HEK293 (cell line): ENCODE data around the gene NSFL1C.

ENCODE experiments used
- ATF2 ChIP-seq: fragments of 450-650 bp; formaldehyde crosslinking; IDR thresholded peaks from 2 replicates; pipeline ENCODE4 v1.5.1; 2016; ENCODE audit warnings: missing biosample characterization, missing genetic modification characterization, low read depth
- BCL6B ChIP-seq: fragments of 450-650 bp; formaldehyde crosslinking; IDR thresholded peaks from 2 replicates; pipeline ENCODE4 v1.5.1; 2017; ENCODE audit warnings: missing biosample characterization, missing genetic modification characterization
- ELK4 ChIP-seq: IDR thresholded peaks from 2 replicates; pipeline ENCODE4 v1.6.1; 2011; ENCODE audit warnings: mild to moderate bottlenecking, low read depth, low read length, borderline replicate concordance
- KLF7 ChIP-seq: fragments of 450-650 bp; formaldehyde crosslinking; IDR thresholded peaks from 2 replicates; pipeline ENCODE4 v1.5.1; 2016; ENCODE audit warnings: missing biosample characterization, missing genetic modification characterization, borderline replicate concordance
- PRDM1 ChIP-seq: fragments of 450-650 bp; formaldehyde crosslinking; IDR thresholded peaks from 2 replicates; pipeline ENCODE4; 2016; ENCODE audit warnings: missing biosample characterization, missing genetic modification characterization
- PRDM6 ChIP-seq: fragments of 450-650 bp; formaldehyde crosslinking; IDR thresholded peaks from 2 replicates; pipeline ENCODE4 v1.5.1; 2017; ENCODE audit warnings: missing biosample characterization, missing genetic modification characterization
- REPIN1 ChIP-seq: fragments of 450-650 bp; formaldehyde crosslinking; IDR thresholded peaks from 2 replicates; pipeline ENCODE4 v1.5.1; 2017; ENCODE audit warnings: missing biosample characterization, missing genetic modification characterization, low read depth
- SALL2 ChIP-seq: fragments of 450-650 bp; formaldehyde crosslinking; IDR thresholded peaks from 2 replicates; pipeline ENCODE4 v1.5.0; 2017; ENCODE audit warnings: missing biosample characterization, mild to moderate bottlenecking, missing genetic modification characterization, borderline replicate concordance
- ZFP37 ChIP-seq: fragments of 450-650 bp; formaldehyde crosslinking; IDR thresholded peaks from 2 replicates; pipeline ENCODE4 v1.5.1; 2016; ENCODE audit warnings: missing biosample characterization, missing genetic modification characterization
- ZNF169 ChIP-seq: fragments of 450-650 bp; formaldehyde crosslinking; IDR thresholded peaks from 2 replicates; pipeline ENCODE4 v1.5.1; 2016; ENCODE audit warnings: missing biosample characterization, missing genetic modification characterization
- ZNF2 ChIP-seq: fragments of 450-650 bp; formaldehyde crosslinking; IDR thresholded peaks from 2 replicates; pipeline ENCODE4 v1.5.1; 2016; ENCODE audit warnings: missing biosample characterization, missing genetic modification characterization
- ZNF214 ChIP-seq: fragments of 450-650 bp; formaldehyde crosslinking; IDR thresholded peaks from 2 replicates; pipeline ENCODE4 v1.5.1; 2017; ENCODE audit warnings: missing biosample characterization, mild to moderate bottlenecking, missing genetic modification characterization, borderline replicate concordance
- ZNF23 ChIP-seq: fragments of 450-650 bp; formaldehyde crosslinking; IDR thresholded peaks from 2 replicates; pipeline ENCODE4 v1.5.1; 2016; ENCODE audit warnings: missing biosample characterization, missing genetic modification characterization, borderline replicate concordance
- ZNF274 ChIP-seq, 2 experiments: fragments of 200-500 bp in 1 of 2; fragments of 450-650 bp in 1 of 2; sonication (Bioruptor generic) in 1 of 2; formaldehyde crosslinking in 1 of 2; IDR thresholded peaks; 2 replicates each; pipeline versions ENCODE4 v1.5.1 to v1.6.1; 2014 to 2016; ENCODE audit warnings: borderline replicate concordance in 1 of 2, inconsistent platforms in 1 of 2, low read length in 1 of 2, missing biosample characterization in 1 of 2, missing genetic modification characterization in 1 of 2
- ZNF280C ChIP-seq: fragments of 450-650 bp; formaldehyde crosslinking; IDR thresholded peaks from 2 replicates; pipeline ENCODE4 v1.5.1; 2016; ENCODE audit warnings: missing biosample characterization, missing genetic modification characterization
- ZNF311 ChIP-seq: fragments of 450-650 bp; formaldehyde crosslinking; IDR thresholded peaks from 2 replicates; pipeline ENCODE4 v1.5.1; 2017; ENCODE audit warnings: missing biosample characterization, missing genetic modification characterization, borderline replicate concordance
- ZNF394 ChIP-seq: fragments of 450-650 bp; formaldehyde crosslinking; IDR thresholded peaks from 2 replicates; pipeline ENCODE4 v1.5.1; 2016; ENCODE audit warnings: missing biosample characterization, missing genetic modification characterization, mild to moderate bottlenecking, moderate library complexity, borderline replicate concordance
- ZNF423 ChIP-seq: fragments of 450-650 bp; formaldehyde crosslinking; IDR thresholded peaks from 2 replicates; pipeline ENCODE4 v1.5.1; 2016; ENCODE audit warnings: missing biosample characterization, missing genetic modification characterization
- ZNF473 ChIP-seq: fragments of 450-650 bp; formaldehyde crosslinking; IDR thresholded peaks from 2 replicates; pipeline ENCODE4 v1.5.1; 2017; ENCODE audit warnings: missing biosample characterization, missing genetic modification characterization
- ZNF513 ChIP-seq: fragments of 450-650 bp; IDR thresholded peaks from 2 replicates; pipeline ENCODE4 v1.5.1; 2018; ENCODE audit warnings: missing biosample characterization, missing genetic modification characterization
- ZNF639 ChIP-seq: fragments of 450-650 bp; formaldehyde crosslinking; IDR thresholded peaks from 2 replicates; pipeline ENCODE4 v1.5.1; 2016; ENCODE audit warnings: missing biosample characterization, missing genetic modification characterization
- ZNF76 ChIP-seq: fragments of 450-650 bp; formaldehyde crosslinking; IDR thresholded peaks from 2 replicates; pipeline ENCODE4; 2016; ENCODE audit warnings: low read depth, missing biosample characterization, missing genetic modification characterization, borderline replicate concordance
- ZSCAN16 ChIP-seq: fragments of 450-650 bp; formaldehyde crosslinking; IDR thresholded peaks from 2 replicates; pipeline ENCODE4 v1.5.1; 2016; ENCODE audit warnings: missing biosample characterization, missing genetic modification characterization
- ZXDB ChIP-seq: fragments of 450-650 bp; formaldehyde crosslinking; IDR thresholded peaks from 2 replicates; pipeline ENCODE4 v1.5.1; 2016; ENCODE audit warnings: missing biosample characterization, missing genetic modification characterization

Gene NSFL1C

GRCh38 chr20:1469925-1470571, 3.4 kb upstream of the NSFL1C start (continued):
- TF ChIP-seq ZSCAN16 (tag by site-specific recombination) (no peak), SALL2 (tag by site-specific recombination) (no peak), ATF2 (tag by site-specific recombination) (no peak), ZNF280C (no peak), ZNF23 (tag by site-specific recombination) (no peak), ZNF76 (tag by site-specific recombination) (no peak), ZNF639 (0 out of 2 replicates have a peak, but pooled peaks have one; percentile 43), ZNF473 (tag by site-specific recombination) (no peak), PRDM6 (tag by site-specific recombination) (no peak), PRDM1 (tag by site-specific recombination) (peak; percentile 91), ZNF214 (no peak), ZNF311 (tag by site-specific recombination) (no peak), KLF7 (no peak), ZFP37 (tag by site-specific recombination) (0 out of 2 replicates have a peak, but pooled peaks have one; percentile 45), ZXDB (tag by site-specific recombination) (no peak; the same call in 1 of the 2 replicates), REPIN1 (tag by site-specific recombination) (peak; percentile 89; the same call in 1 of the 2 replicates), ZNF169 (tag by site-specific recombination) (no peak), ZNF274 (IDR thresholded peaks at IDR 0.05; ENCODE audit: low read length) (no peak), ZNF274 (tag by site-specific recombination; IDR thresholded peaks at IDR 0.05; ENCODE audit: borderline replicate concordance) (no peak), BCL6B (tag by site-specific recombination) (no peak), ZNF394 (tag by site-specific recombination) (no peak), ELK4 (no peak), ZNF423 (tag by site-specific recombination) (no peak), ZNF513 (tag by site-specific recombination) (no peak), ZNF2 (peak; percentile 62)
